B cell (primary cell): ENCODE results near the gene TBC1D2B. TPM values are rescaled to one million over a fixed set of nuclear protein-coding genes. Genes with fewer than 3 reads are reported as not detected.

Experiments
- ATAC-seq: fragments of 200-7000 bp; cut with Tn5 transposase; one replicate; pipeline ENCODE4 v1.10.0; 2021; ENCODE audit warnings: low read depth, mild to moderate bottlenecking, moderate number of reproducible peaks, moderate library complexity
- CTCF ChIA-PET: fragments of 350-600 bp; sonication (Branson Sonifier 250); formaldehyde crosslinking; loops from one replicate; lab custom pipeline; 2021; ENCODE audit warnings: antibody characterized with exemption, inconsistent platforms; lab: Charles Lee
- POLR2A ChIA-PET: fragments of 350-600 bp; sonication (Branson Sonifier 250); formaldehyde crosslinking; loops from one replicate; lab custom pipeline; 2021; ENCODE audit warnings: antibody characterized with exemption; lab: Charles Lee
- DNase-seq: peaks from one replicate; pipeline ENCODE4 v3.0.0; 2013
- H2AFZ ChIP-seq: 2 replicates; pipeline ENCODE4 v1.6.1; 2012; ENCODE audit warnings: mild to moderate bottlenecking, low read depth, low read length; ENCODE audit not compliant: insufficient read depth, poor library complexity, severe bottlenecking
- H3K27ac ChIP-seq, 2 donors: 1 replicate in 1 of 2; 2 replicates in 1 of 2; pipeline ENCODE4 v1.5.1; 2012 to 2013; ENCODE audit warnings: low read length in 2 of 2, mild to moderate bottlenecking in 2 of 2, moderate library complexity in 1 of 2
- H3K27me3 ChIP-seq, 4 experiments: fragments of 200-600 bp in 1 of 4; sonication (generic) in 1 of 4; replicated peaks in 1 of 4; 1 replicate in 2 of 4; 2 replicates in 2 of 4; pipeline versions ENCODE4 v1.6.1 to v1.7.0; 2013 to 2016; ENCODE audit warnings: low read length in 3 of 4, mild to moderate bottlenecking in 2 of 4, mixed read lengths in 1 of 4, moderate library complexity in 1 of 4; ENCODE audit not compliant: insufficient read depth in 4 of 4, control insufficient read depth in 3 of 4; ENCODE audit errors: control extremely low read depth in 1 of 4
- H3K36me3 ChIP-seq, 2 experiments: replicated peaks in 1 of 2; 1 replicate in 1 of 2; 2 replicates in 1 of 2; pipeline versions ENCODE4 v1.6.1 to v1.7.1; 2013; ENCODE audit warnings: low read length in 1 of 2; ENCODE audit not compliant: insufficient read depth in 2 of 2, control insufficient read depth in 1 of 2; ENCODE audit errors: control extremely low read depth in 1 of 2, extremely low read depth in 1 of 2
- H3K4me1 ChIP-seq, 2 donors: fragments of 200-600 bp in 1 of 2; sonication (generic) in 1 of 2; 1 replicate in 1 of 2; 2 replicates in 1 of 2; pipeline versions ENCODE4 v1.5.1 to v1.6.1; 2013 to 2017; ENCODE audit warnings: low read length in 2 of 2; ENCODE audit not compliant: control insufficient read depth in 2 of 2, insufficient read depth in 2 of 2
- H3K4me2 ChIP-seq: replicated peaks from 2 replicates; pipeline ENCODE3; 2012; ENCODE audit warnings: mild to moderate bottlenecking, low read depth, low read length; ENCODE audit not compliant: poor library complexity, severe bottlenecking
- H3K4me3 ChIP-seq, 5 experiments: fragments of 200-600 bp in 1 of 5; sonication (generic) in 1 of 5; 1 replicate in 3 of 5; 2 replicates in 2 of 5; pipeline versions ENCODE4 v1.5.1 to v1.7.0; 2011 to 2016; ENCODE audit warnings: low read length in 4 of 5, mild to moderate bottlenecking in 4 of 5, low read depth in 2 of 5, control low read depth in 1 of 5, moderate library complexity in 1 of 5; ENCODE audit not compliant: insufficient read depth in 1 of 5; ENCODE audit errors: control extremely low read depth in 1 of 5, extremely low read depth in 1 of 5
- H3K79me2 ChIP-seq: fragments of 200-600 bp; sonication (generic); one replicate; pipeline ENCODE4 v1.6.0; 2016; ENCODE audit warnings: low read length; ENCODE audit not compliant: control insufficient read depth, insufficient read depth
- H3K9ac ChIP-seq: fragments of 200-600 bp; sonication (generic); 2 replicates; pipeline ENCODE4 v1.6.1; 2017; ENCODE audit warnings: mild to moderate bottlenecking, low read length, moderate library complexity
- H3K9me3 ChIP-seq, 3 donors: one replicate each; pipeline versions ENCODE4 v1.6.1 to v1.7.1; 2013; ENCODE audit warnings: low read length in 2 of 3; ENCODE audit not compliant: control insufficient read depth in 2 of 3, insufficient read depth in 1 of 3; ENCODE audit errors: control extremely low read depth in 1 of 3
- H4K20me1 ChIP-seq: 2 replicates; pipeline ENCODE4 v1.6.0; 2012; ENCODE audit warnings: mild to moderate bottlenecking, low read length; ENCODE audit not compliant: insufficient read depth, control insufficient read depth, poor library complexity, severe bottlenecking
- H3K27ac Mint-ChIP-seq: one replicate; pipeline ENCODE4 v1.8.0; 2021; ENCODE audit warnings: mixed read lengths
- H3K27me3 Mint-ChIP-seq: one replicate; pipeline ENCODE4 v1.8.0; 2021; ENCODE audit warnings: mixed read lengths
- H3K4me1 Mint-ChIP-seq: one replicate; pipeline ENCODE4 v1.8.0; 2021; ENCODE audit warnings: mixed read lengths
- H3K4me3 Mint-ChIP-seq: one replicate; pipeline ENCODE4 v1.8.0; 2021; ENCODE audit warnings: mixed read lengths
- H3K9me3 Mint-ChIP-seq: one replicate; pipeline ENCODE4 v1.8.0; 2022; ENCODE audit warnings: mixed read lengths; ENCODE audit not compliant: insufficient read depth
- CTCF ChIP-seq: fragments of 200-600 bp; IDR thresholded peaks from one replicate; pipeline ENCODE4 v1.8.0; 2022; ENCODE audit warnings: antibody characterized with exemption, mild to moderate bottlenecking
- EZH2 ChIP-seq: IDR thresholded peaks from 2 replicates; pipeline ENCODE4 v1.6.1; 2012; ENCODE audit warnings: borderline replicate concordance, low read depth, mild to moderate bottlenecking, moderate library complexity, low read length; ENCODE audit not compliant: insufficient read depth, poor library complexity, severe bottlenecking
- WGBS: methylation state at CpG from one replicate; pipeline ENCODE4 v1.1.5; 2013; ENCODE audit warnings: missing lambda C conversion rate; ENCODE audit not compliant: insufficient coverage; 5-methylcytosine and 5-hydroxymethylcytosine counted together
- intact Hi-C: fragments of 100-400 bp; cut with micrococcal nuclease; formaldehyde crosslinking; loops from one replicate; pipeline ENCODE4 v1.10.0; 2022
- polyA plus RNA-seq: library from polyadenylated mRNA; depleted of rRNA; stranded (reverse); fragments of >200 nt; gene quantifications from 2 replicates; pipeline ENCODE4 v1.2.3, GENCODE V29; 2012
- total RNA-seq, 2 donors: library from RNA; stranded (reverse); fragments of 120-200 nt in 1 of 2; gene quantifications; 1 replicate in 1 of 2; 2 replicates in 1 of 2; pipeline versions ENCODE4 v1.2.3 to v1.2.4, GENCODE V29; 2013 to 2022

The TBC1D2B gene
- total and polyA plus RNA-seq, 2 donors (not counting 1 experiment from before 2014, with no cell fraction given), result 8.5 to 26.1 TPM

GRCh38 chr15:78087951-78088772 lies 10.7 kb upstream of the TBC1D2B start:
- Histone ChIP-seq H3K27ac (no peak overlapping the region), H2AFZ (no peak overlapping the region), H3K4me3 (no peak overlapping the region), H3K36me3 (no peaks in the 10 kb centered on the region), H3K4me1 (peaks cover 9% of the 10 kb centered on the region in 2 donors), H3K4me2 (peak overlapping the region; percentile 1), H3K9me3 (no peaks in the 10 kb centered on the region), H3K9ac (no peak overlapping the region), H3K79me2 (no peaks in the 10 kb centered on the region), H3K27me3 (no peaks in the 10 kb centered on the region), H4K20me1 (no peaks in the 10 kb centered on the region)
- Mint-ChIP-seq H3K4me3 (peak overlapping the region; percentile 18), H3K9me3 (no peaks in the 10 kb centered on the region), H3K4me1 (peaks cover 14% of the 10 kb centered on the region), H3K27ac (peak overlapping the region; percentile 46), H3K27me3 (peaks cover 8% of the 10 kb centered on the region)
- 46% methylated on average over 8 of the region's 12 CpGs for WGBS
- ChIA-PET POLR2A (no interaction called here), CTCF (interaction anchor here (0.6 to 5.4 kb wide), 5 partner anchors 22 to 152 kb away, joined by 3 to 49 read pairs (median 4); no protein-coding TSS in a partner anchor)
- intact Hi-C loops, result loop anchor here (5.0 kb wide), 1 partner anchor 36 kb away; no protein-coding TSS in a partner anchor
- no peak for TF ChIP-seq EZH2
- TF ChIP-seq CTCF, result no peak
- ATAC-seq, result peak; percentile 95
- DNase-seq, result peak; percentile 58

- Histone ChIP-seq H3K36me3 (no peaks in the 10 kb centered on the region), H3K79me2 (no peaks in the 10 kb centered on the region)
These were observed 8.4 kb upstream of the TBC1D2B start for GRCh38 chr15:78085928-78086327.

More at GRCh38 chr15:78085928-78086327, 8.4 kb upstream of the TBC1D2B start:
- peaks cover 14% of the 10 kb centered on the region for H3K4me1 Mint-ChIP-seq
- intact Hi-C loops, result loop anchor here (5.0 kb wide), 1 partner anchor 34 kb away; no protein-coding TSS in a partner anchor
- Histone ChIP-seq H3K27me3 (no peaks in the 10 kb centered on the region), H3K4me1 (peaks cover 9% of the 10 kb centered on the region in 2 donors), H3K4me3 (no peak overlapping the region), H4K20me1 (no peaks in the 10 kb centered on the region), H3K4me2 (no peak overlapping the region), H3K9me3 (no peaks in the 10 kb centered on the region), H3K27ac (no peak overlapping the region), H2AFZ (no peak overlapping the region), H3K9ac (no peak overlapping the region)
- no peak overlapping the region for H3K27ac Mint-ChIP-seq
- no CpG with 5 or more reads among the region's 1 CpG for whole genome bisulfite sequencing
- CTCF ChIA-PET, result interaction anchor here (1.1 kb wide), 1 partner anchor 120 kb away, joined by 3 read pairs; no protein-coding TSS in a partner anchor
- ATAC-seq (no peak), DNase-seq (no peak)
- POLR2A ChIA-PET, result no interaction called here
- no peaks in the 10 kb centered on the region for H3K9me3 Mint-ChIP-seq
- TF ChIP-seq EZH2 (no peak), CTCF (no peak)
- H3K4me3 Mint-ChIP-seq, result no peak overlapping the region
- H3K27me3 Mint-ChIP-seq, result peaks cover 4% of the 10 kb centered on the region
